GM12865 (cell line): ENCODE data around the gene HRAS.

Source experiments
- DNase-seq: peaks from one replicate; pipeline ENCODE4 v3.0.0; 2010; ENCODE audit warnings: low read depth
- H3K4me3 ChIP-seq: 2 replicates; pipeline ENCODE4 v1.5.1; 2011; ENCODE audit warnings: mild to moderate bottlenecking, low read depth, low read length, control low read depth
- TF ChIP-seq, protein P1 (sequence below): IDR thresholded peaks from 2 replicates; pipeline ENCODE4 v1.5.1; 2011; ENCODE audit warnings: low read length, control low read depth, low read depth, inconsistent platforms; ENCODE audit not compliant: insufficient read depth; ENCODE audit errors: missing control alignments

HRAS gene

DNA sequence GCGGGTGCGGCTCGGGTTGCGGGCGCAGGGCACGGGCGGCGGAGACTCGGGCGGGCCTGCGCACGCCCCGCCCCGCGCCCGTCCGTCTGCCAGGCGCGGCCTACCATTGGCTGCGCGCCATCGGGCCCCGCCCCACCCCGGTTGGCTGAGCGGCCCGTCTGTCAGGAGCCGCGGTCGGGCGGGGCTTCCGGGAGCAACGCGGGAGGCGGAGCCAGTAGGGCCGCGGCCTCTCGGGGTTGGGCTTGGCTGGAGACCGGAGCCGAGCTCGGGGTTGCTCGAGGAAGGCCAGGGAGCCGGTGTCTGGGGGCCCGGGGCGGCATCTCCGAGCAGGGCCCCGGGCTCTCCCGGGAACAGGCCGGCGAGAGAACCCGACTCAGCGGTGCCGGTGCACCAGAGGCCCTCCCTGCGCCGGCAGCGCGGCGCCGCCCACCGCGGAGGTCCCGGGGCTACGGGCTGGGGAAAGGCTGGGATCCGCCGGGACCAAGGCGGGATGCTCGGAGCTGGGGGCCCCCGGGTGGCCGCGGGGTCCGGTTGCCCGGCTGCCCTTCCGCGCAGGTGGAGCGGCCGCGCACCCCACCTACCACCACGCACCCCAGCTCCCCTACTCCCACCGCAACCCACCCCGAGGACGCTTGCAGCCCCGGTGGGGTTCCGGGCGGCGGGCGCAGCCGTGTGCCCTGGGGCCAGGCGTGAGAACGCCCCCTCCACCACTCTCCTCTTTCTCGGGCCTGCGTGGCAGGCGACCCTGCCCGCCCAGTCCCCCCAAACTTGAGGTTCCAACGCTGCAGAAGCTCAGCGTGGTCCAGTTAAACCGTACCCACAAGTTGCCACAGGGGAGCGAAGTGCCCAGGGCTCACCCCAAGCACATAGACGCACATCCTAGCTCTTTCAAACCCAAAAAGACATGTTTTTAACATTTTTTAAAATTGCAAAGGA lies at the start of gene HRAS:
TSS of gene HRAS (minus strand) at position 58 of the 936 bp plus-strand sequence.
- DNase-seq = peak; percentile 98
- TF ChIP-seq, protein P1, sequence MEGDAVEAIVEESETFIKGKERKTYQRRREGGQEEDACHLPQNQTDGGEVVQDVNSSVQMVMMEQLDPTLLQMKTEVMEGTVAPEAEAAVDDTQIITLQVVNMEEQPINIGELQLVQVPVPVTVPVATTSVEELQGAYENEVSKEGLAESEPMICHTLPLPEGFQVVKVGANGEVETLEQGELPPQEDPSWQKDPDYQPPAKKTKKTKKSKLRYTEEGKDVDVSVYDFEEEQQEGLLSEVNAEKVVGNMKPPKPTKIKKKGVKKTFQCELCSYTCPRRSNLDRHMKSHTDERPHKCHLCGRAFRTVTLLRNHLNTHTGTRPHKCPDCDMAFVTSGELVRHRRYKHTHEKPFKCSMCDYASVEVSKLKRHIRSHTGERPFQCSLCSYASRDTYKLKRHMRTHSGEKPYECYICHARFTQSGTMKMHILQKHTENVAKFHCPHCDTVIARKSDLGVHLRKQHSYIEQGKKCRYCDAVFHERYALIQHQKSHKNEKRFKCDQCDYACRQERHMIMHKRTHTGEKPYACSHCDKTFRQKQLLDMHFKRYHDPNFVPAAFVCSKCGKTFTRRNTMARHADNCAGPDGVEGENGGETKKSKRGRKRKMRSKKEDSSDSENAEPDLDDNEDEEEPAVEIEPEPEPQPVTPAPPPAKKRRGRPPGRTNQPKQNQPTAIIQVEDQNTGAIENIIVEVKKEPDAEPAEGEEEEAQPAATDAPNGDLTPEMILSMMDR = no peak

DNA sequence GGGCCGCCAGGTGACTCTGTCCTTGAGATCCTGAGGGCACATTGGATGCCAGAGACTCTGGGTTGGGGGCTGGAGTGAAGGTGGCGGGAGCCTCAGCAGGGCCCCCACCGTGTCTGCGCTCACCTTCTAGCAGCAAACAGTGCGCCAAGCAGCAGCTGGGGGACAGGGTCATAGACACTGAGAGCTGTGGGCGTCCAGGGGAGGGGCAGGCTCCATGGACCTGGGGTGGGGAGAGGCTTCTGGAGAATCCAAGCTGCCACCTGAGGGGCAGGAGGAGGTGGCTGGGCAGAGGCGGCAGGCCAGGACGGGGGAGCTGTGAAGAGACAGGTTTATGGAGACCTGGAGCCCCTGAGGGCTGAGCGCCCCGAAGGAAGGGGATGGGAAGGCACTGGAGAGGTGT lies 48.9 kb upstream of the HRAS start:
- DNase-seq = no peak
- no peak overlapping the region for H3K4me3 ChIP-seq
- TF ChIP-seq, protein P1 = no peak

More for the DNA sequence above, at the start of gene HRAS:
- H3K4me3 ChIP-seq = peak within 1 kb of the TSS; percentile 74

GRCh38 chr11:581752-582151 lies 46.4 kb upstream of the HRAS start:
- TF ChIP-seq, protein P1 = no peak
- no peak for DNase-seq
- no peak overlapping the region for H3K4me3 ChIP-seq

DNA sequence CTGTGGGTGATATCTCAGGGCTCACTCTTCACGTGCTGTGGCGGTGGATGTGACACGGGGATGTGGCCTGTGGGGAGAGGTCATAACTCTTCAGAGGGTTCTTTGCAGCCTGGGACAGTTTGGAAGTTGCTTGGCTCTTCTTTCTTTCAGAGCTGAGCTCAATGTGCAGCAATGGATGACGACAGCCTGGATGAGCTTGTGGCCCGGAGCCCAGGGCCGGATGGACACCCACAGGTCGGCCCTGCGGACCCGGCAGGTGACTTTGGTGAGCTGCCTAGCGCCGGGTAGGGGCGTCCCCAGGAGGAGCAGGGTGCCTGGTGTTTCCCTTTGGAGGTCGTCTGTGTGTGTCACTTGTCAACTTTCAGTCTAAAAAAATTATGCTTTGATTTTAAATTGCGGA lies 46.0 kb upstream of the HRAS start:
- DNase-seq = no peak
- TF ChIP-seq, protein P1 = no peak
- no peak overlapping the region for H3K4me3 ChIP-seq

DNA sequence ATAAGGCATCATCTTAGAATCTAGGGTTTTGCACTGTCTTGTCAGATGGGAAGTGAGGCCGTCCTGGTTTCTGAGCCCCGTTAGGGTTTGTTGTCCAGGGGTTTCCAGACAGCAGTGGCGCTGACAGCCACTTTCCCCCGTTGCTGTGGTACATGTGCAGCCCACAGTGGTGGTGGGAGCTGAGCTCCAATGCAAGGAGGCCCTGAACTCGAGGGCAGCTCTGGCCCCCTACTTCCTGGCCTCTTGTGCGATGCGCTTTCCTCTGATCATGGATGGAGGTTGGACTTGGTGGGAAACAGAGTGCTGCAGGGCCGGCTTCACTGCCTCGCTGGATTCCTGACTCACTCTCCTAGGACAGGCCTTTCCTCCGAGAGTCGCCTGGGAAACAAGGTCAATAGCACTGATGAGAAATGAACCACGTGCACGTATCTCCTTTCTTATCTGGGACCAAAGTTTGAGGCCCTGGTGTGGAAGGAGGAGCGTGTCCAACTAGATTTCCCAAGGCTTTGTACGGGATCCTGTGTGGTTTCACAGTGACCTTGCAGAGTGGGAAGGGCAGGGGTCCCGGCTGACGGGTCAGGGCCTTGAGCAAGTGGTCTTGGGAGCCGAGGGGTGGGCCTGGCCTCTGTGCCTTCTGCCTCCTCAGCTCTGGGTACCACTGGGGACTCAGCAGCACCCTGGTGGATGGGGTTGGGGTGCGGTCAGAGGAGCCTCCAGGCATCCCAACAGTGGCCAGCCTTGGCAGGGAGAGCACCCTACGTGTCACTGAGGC lies 44.6 kb upstream of the HRAS start:
- no peak overlapping the region for H3K4me3 ChIP-seq

DNA sequence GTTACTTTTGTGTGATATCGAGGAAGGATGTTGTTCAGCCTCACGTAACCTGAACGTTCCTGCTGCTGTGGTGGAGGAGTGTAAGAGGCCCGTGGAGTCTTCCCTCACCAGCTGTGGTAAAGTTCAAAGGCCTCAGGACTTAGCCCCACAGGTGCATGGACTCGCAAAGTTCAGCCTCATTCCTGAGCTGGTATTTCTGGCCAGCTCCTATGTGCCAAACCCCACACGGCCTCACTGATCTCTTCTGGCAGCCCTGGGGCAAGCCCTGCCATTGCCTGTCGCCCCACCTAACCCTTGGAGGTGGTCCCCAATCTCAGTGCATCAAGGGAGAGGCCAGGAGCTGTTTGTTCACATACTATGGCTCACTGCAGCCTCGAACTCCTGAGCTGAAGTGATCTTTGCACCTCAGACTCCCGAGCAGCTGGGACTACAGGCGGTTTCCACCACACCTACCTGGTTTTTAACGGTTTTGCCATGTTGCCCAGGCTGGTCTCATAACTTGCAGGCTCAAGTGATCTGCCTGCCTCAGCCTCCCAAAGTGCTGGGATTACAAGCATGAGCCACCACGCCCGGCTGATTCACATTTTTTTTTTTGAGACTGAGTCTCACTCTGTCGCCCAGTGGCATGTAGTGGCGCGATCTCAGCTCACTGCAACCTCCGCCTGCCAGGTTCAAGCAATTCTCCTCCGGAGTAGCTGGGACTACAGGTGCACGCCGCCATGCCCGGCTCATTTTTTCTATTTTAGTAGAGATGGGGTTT lies 43.1 kb upstream of the HRAS start:
- peak overlapping the region; percentile 92 for H3K4me3 ChIP-seq
- no peak for DNase-seq
- TF ChIP-seq, protein P1 = no peak

More for the DNA sequence above, 44.6 kb upstream of the HRAS start:
- TF ChIP-seq, protein P1 = no peak
- DNase-seq = no peak
